Measurements from ENCODE around the gene POLD1.
A peak's percentile ranks its signal among the peaks of the same experiment; 100 is the strongest.

POLD1 gene

GRCh38 chr19:50414864-50415660 lies 30.9 kb downstream of the POLD1 start:
- peak; percentile 78 for TF ChIP-seq CTCF (conservative IDR thresholded peaks at IDR 0.05)
- no peak overlapping the region for H3K27ac ChIP-seq

- no peak overlapping the region for H3K27ac ChIP-seq
- TF ChIP-seq CTCF (conservative IDR thresholded peaks at IDR 0.05), result no peak
Observed at GRCh38 chr19:50415661-50416033, 31.5 kb downstream of the POLD1 start.

DNA sequence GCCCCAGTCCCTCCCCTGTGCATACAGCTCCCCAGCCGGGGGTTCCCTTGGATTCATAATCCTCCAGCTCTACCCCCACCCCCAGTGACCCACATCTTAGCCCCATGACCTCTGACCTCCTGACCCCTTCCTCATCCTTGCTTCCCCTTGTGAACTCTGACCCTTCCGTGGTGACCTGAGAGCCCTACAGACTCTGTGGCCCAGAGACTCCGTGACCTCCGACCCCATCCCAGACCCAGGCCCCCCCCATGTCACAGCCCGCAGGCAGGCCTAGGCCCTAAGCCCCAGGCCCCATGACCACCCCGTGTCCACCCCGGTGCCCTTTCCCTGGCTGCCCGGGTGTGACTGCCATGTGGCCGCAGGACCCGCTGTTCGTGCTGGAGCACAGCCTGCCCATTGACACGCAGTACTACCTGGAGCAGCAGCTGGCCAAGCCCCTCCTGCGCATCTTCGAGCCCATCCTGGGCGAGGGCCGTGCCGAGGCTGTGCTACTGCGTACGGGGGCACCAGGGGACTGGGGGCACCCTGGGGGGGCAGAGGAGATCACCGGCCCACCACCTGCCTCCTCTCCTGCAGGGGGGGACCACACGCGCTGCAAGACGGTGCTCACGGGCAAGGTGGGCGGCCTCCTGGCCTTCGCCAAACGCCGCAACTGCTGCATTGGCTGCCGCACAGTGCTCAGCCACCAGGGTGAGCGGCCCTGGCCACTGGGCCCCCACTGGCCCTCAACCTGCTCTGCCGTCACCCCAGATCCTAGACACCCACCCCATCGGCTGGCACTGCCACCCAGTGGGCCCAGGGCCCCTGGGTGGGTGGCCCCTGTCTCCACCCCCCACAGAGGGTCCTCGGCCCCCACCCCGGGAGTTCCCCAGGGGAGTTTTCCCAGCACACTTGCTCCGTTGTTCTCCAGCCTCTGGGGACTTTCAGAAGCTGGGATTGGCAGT lies 32.2 kb downstream of the POLD1 start:
- H3K27ac ChIP-seq, result no peak overlapping the region
- no peak for TF ChIP-seq CTCF (conservative IDR thresholded peaks at IDR 0.05)

DNA sequence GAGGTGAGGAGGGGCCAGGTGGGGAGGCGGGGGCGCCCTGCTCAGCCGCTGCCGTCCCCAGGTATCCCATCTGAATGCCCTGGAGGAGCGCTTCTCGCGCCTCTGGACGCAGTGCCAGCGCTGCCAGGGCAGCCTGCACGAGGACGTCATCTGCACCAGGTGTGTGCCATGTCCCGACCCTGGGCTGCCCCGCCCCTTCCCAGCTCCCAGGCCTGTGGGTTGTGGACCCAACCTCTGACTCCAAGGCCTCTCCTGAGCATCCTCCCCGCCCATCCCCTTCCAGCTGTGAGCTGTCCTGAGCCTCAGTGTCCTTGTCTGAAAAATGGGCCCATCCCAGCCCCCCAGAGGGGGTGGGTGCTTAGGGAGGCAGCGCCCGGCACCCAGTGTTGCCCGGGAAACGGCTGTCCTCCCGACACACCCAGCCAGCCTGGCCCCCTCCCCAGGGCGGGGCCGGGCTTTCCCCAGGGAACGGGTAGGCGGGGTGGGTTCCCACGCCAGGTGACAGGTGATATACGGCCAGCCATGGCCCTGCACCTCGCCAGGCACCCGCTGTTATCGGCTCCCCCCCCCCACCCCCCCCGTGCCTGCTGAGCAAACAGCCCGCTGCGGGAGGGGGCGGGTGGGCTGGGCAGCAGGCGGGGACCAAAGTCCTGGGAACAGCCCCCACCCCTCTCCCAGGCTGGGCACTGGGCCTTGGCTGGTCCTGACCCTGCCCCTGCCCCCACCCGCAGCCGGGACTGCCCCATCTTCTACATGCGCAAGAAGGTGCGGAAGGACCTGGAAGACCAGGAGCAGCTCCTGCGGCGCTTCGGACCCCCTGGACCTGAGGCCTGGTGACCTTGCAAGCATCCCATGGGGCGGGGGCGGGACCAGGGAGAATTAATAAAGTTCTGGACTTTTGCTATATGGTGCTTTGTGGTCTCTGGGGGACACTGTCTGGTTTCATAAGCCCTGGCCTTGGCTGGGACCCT lies 33.2 kb downstream of the POLD1 start:
- no peak overlapping the region for H3K27ac ChIP-seq
- TF ChIP-seq CTCF (conservative IDR thresholded peaks at IDR 0.05), result no peak

DNA sequence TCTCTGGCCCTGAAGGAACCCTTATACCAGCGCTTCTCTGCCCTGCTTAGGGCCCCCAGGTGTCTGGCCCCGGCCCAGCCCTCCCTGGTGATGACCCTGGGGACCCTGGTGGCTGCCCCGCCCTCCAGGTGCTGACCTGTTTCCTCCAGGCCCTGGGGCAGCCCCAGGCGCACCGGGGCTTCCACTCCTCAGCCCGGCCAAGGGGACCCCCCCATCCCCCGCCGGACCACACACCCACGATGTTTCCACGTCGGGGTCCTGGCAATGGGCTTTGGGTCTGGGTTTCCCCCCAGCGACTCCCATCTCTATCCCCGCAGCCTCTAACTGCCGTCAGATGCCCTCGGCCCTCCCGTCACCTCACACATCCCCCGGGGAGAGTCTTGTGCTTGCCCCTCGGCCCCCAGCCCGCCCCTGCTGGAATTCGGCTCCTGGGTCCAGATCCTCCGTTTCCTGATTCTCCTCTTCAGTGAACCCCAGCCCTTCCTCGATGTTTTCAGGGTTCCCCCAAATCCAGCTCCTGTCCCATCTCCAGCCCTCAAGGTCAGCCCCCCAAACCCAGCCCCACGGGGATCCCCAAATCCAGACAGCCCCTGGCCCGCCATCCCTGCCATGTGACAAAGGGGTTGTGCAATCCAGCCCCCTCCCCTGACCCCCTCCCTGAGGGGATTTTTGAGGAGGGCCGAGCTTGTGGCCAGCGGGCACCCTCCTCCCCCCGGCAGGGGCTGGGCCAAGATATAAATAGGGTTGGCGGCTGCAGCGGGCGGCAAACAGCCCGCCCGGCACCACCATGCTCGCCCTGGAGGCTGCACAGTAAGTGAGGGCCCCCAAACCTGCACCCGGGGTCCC lies 34.3 kb downstream of the POLD1 start, which contains the start of gene SPIB:
SPIB (plus strand) TSS at position 763 of the 846 bp plus-strand sequence; CDS start at position 788, 25 bp downstream.
- H3K27ac ChIP-seq, result no peak within 1 kb of the TSS
- TF ChIP-seq CTCF (conservative IDR thresholded peaks at IDR 0.05), result no peak

DNA sequence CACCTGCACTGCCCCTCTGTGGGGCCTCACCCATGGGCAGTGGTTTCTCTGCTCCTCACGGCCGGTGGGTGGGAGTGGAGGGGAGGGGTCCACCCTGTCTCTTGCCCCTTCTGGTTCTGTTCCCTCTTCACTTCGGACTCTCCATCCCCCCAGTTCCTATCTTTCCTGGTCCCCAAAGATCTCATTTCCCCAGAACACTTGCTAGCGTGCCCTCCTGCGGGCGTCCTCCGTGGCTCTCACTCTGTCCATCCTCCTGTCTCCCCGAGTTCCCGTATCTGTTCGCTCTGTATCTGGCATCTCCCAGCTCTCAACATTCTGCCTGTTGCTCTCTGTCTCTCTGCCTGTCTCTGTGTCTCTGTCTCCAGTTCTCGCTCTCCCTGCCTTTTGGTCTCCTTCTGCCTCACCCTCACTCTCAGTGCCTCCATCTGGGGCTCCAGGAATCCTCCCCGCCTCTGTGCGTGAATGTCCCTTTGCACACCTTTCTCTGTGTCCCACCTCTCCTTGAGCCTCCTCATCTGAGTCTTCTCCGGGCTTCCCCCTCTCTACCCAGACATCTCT lies 35.0 kb downstream of the POLD1 start:
- no peak for TF ChIP-seq CTCF (conservative IDR thresholded peaks at IDR 0.05)
- H3K27ac ChIP-seq, result no peak overlapping the region
